ENCODE measurements around the gene PRODH2.
"Not testable (repeated sequence)": the region's sequence is repeated elsewhere in the genome, so short reads cannot be mapped to it uniquely, and the experiment has no call there.

The PRODH2 gene

GRCh38 chr19:35775298-35776101 is 37.1 kb downstream of the PRODH2 start, which contains the start of gene ARHGAP33:
Gene ARHGAP33 (plus strand): TSS chr19:35775564. CDS start chr19:35775659, 95 bp downstream.
- Histone ChIP-seq H3K36me3 (no peaks in the 10 kb centered on the region), H3K9me3 (no peaks in the 10 kb centered on the region), H3K4me3 (ENCODE audit: low read depth, low read length) (peak within 1 kb of the TSS; percentile 68), H3K4me1 (peaks cover 6% of the 10 kb centered on the region), H3K27me3 (no peaks in the 10 kb centered on the region)
- no peak for TF ChIP-seq CTCF (IDR thresholded peaks at IDR 0.05; ENCODE audit: low read depth, low read length)
- peak; percentile 100 for DNase-seq

- Histone ChIP-seq H3K4me3 (ENCODE audit: low read depth, low read length) (peak overlapping the region; percentile 48), H3K4me1 (peaks cover 6% of the 10 kb centered on the region), H3K9me3 (no peaks in the 10 kb centered on the region), H3K36me3 (no peaks in the 10 kb centered on the region), H3K27me3 (no peaks in the 10 kb centered on the region)
- TF ChIP-seq CTCF (IDR thresholded peaks at IDR 0.05; ENCODE audit: low read depth, low read length) = no peak
- no peak for DNase-seq
Measured at GRCh38 chr19:35775046-35775297, 37.7 kb downstream of the PRODH2 start.

- Histone ChIP-seq H3K36me3 (no peaks in the 10 kb centered on the region), H3K4me3 (ENCODE audit: low read depth, low read length) (peak overlapping the region; percentile 48), H3K4me1 (peaks cover 6% of the 10 kb centered on the region), H3K9me3 (no peaks in the 10 kb centered on the region), H3K27me3 (no peaks in the 10 kb centered on the region)
- DNase-seq = no peak
- TF ChIP-seq CTCF (IDR thresholded peaks at IDR 0.05; ENCODE audit: low read depth, low read length) = no peak
Measured at GRCh38 chr19:35774274-35775045, 38.2 kb downstream of the PRODH2 start.

- Histone ChIP-seq H3K27me3 (no peaks in the 10 kb centered on the region), H3K4me3 (ENCODE audit: low read depth, low read length) (no peak overlapping the region), H3K4me1 (peaks cover 6% of the 10 kb centered on the region), H3K9me3 (no peaks in the 10 kb centered on the region), H3K36me3 (no peaks in the 10 kb centered on the region)
- no peak for TF ChIP-seq CTCF (IDR thresholded peaks at IDR 0.05; ENCODE audit: low read depth, low read length)
- DNase-seq = no peak
Measured at GRCh38 chr19:35773020-35773806, 39.4 kb downstream of the PRODH2 start.

- not testable (repeated sequence) for H3K4me1 ChIP-seq; H3K36me3 ChIP-seq; H3K9me3 ChIP-seq; H3K4me3 ChIP-seq (ENCODE audit: low read depth, low read length); DNase-seq; H3K27me3 ChIP-seq
Measured at GRCh38 chr19:35772362-35772761, 40.3 kb downstream of the PRODH2 start.

GRCh38 chr19:35768082-35768421 is 44.6 kb downstream of the PRODH2 start:
- no peak for DNase-seq
- TF ChIP-seq CTCF (IDR thresholded peaks at IDR 0.05; ENCODE audit: low read depth, low read length) = no peak
- H3K4me3 ChIP-seq (ENCODE audit: low read depth, low read length) = no peak overlapping the region
- peaks cover 4% of the 10 kb centered on the region for H3K36me3 ChIP-seq
- H3K27me3 ChIP-seq = no peaks in the 10 kb centered on the region
- H3K9me3 ChIP-seq = no peaks in the 10 kb centered on the region
- H3K4me1 ChIP-seq = no peaks in the 10 kb centered on the region
